B cell (primary cell): ENCODE results near the gene ZNF277. TPM values are rescaled to one million over a fixed set of nuclear protein-coding genes. Genes with fewer than 3 reads are reported as not detected.

ENCODE experiments used
- ATAC-seq: fragments of 200-7000 bp; cut with Tn5 transposase; one replicate; pipeline ENCODE4 v1.10.0; 2021; ENCODE audit warnings: low read depth, mild to moderate bottlenecking, moderate number of reproducible peaks, moderate library complexity
- CTCF ChIA-PET: fragments of 350-600 bp; sonication (Branson Sonifier 250); formaldehyde crosslinking; loops from one replicate; lab custom pipeline; 2021; ENCODE audit warnings: antibody characterized with exemption, inconsistent platforms; lab: Charles Lee
- POLR2A ChIA-PET: fragments of 350-600 bp; sonication (Branson Sonifier 250); formaldehyde crosslinking; loops from one replicate; lab custom pipeline; 2021; ENCODE audit warnings: antibody characterized with exemption; lab: Charles Lee
- DNase-seq: peaks from one replicate; pipeline ENCODE4 v3.0.0; 2013
- H2AFZ ChIP-seq: 2 replicates; pipeline ENCODE4 v1.6.1; 2012; ENCODE audit warnings: mild to moderate bottlenecking, low read depth, low read length; ENCODE audit not compliant: insufficient read depth, poor library complexity, severe bottlenecking
- H3K27ac ChIP-seq, 2 donors: 1 replicate in 1 of 2; 2 replicates in 1 of 2; pipeline ENCODE4 v1.5.1; 2012 to 2013; ENCODE audit warnings: low read length in 2 of 2, mild to moderate bottlenecking in 2 of 2, moderate library complexity in 1 of 2
- H3K27me3 ChIP-seq, 4 experiments: fragments of 200-600 bp in 1 of 4; sonication (generic) in 1 of 4; replicated peaks in 1 of 4; 1 replicate in 2 of 4; 2 replicates in 2 of 4; pipeline versions ENCODE4 v1.6.1 to v1.7.0; 2013 to 2016; ENCODE audit warnings: low read length in 3 of 4, mild to moderate bottlenecking in 2 of 4, mixed read lengths in 1 of 4, moderate library complexity in 1 of 4; ENCODE audit not compliant: insufficient read depth in 4 of 4, control insufficient read depth in 3 of 4; ENCODE audit errors: control extremely low read depth in 1 of 4
- H3K36me3 ChIP-seq, 2 experiments: replicated peaks in 1 of 2; 1 replicate in 1 of 2; 2 replicates in 1 of 2; pipeline versions ENCODE4 v1.6.1 to v1.7.1; 2013; ENCODE audit warnings: low read length in 1 of 2; ENCODE audit not compliant: insufficient read depth in 2 of 2, control insufficient read depth in 1 of 2; ENCODE audit errors: control extremely low read depth in 1 of 2, extremely low read depth in 1 of 2
- H3K4me1 ChIP-seq, 2 donors: fragments of 200-600 bp in 1 of 2; sonication (generic) in 1 of 2; 1 replicate in 1 of 2; 2 replicates in 1 of 2; pipeline versions ENCODE4 v1.5.1 to v1.6.1; 2013 to 2017; ENCODE audit warnings: low read length in 2 of 2; ENCODE audit not compliant: control insufficient read depth in 2 of 2, insufficient read depth in 2 of 2
- H3K4me2 ChIP-seq: replicated peaks from 2 replicates; pipeline ENCODE3; 2012; ENCODE audit warnings: mild to moderate bottlenecking, low read depth, low read length; ENCODE audit not compliant: poor library complexity, severe bottlenecking
- H3K4me3 ChIP-seq, 5 experiments: fragments of 200-600 bp in 1 of 5; sonication (generic) in 1 of 5; 1 replicate in 3 of 5; 2 replicates in 2 of 5; pipeline versions ENCODE4 v1.5.1 to v1.7.0; 2011 to 2016; ENCODE audit warnings: low read length in 4 of 5, mild to moderate bottlenecking in 4 of 5, low read depth in 2 of 5, control low read depth in 1 of 5, moderate library complexity in 1 of 5; ENCODE audit not compliant: insufficient read depth in 1 of 5; ENCODE audit errors: control extremely low read depth in 1 of 5, extremely low read depth in 1 of 5
- H3K79me2 ChIP-seq: fragments of 200-600 bp; sonication (generic); one replicate; pipeline ENCODE4 v1.6.0; 2016; ENCODE audit warnings: low read length; ENCODE audit not compliant: control insufficient read depth, insufficient read depth
- H3K9ac ChIP-seq: fragments of 200-600 bp; sonication (generic); 2 replicates; pipeline ENCODE4 v1.6.1; 2017; ENCODE audit warnings: mild to moderate bottlenecking, low read length, moderate library complexity
- H3K9me3 ChIP-seq, 3 donors: one replicate each; pipeline versions ENCODE4 v1.6.1 to v1.7.1; 2013; ENCODE audit warnings: low read length in 2 of 3; ENCODE audit not compliant: control insufficient read depth in 2 of 3, insufficient read depth in 1 of 3; ENCODE audit errors: control extremely low read depth in 1 of 3
- H4K20me1 ChIP-seq: 2 replicates; pipeline ENCODE4 v1.6.0; 2012; ENCODE audit warnings: mild to moderate bottlenecking, low read length; ENCODE audit not compliant: insufficient read depth, control insufficient read depth, poor library complexity, severe bottlenecking
- H3K27ac Mint-ChIP-seq: one replicate; pipeline ENCODE4 v1.8.0; 2021; ENCODE audit warnings: mixed read lengths
- H3K27me3 Mint-ChIP-seq: one replicate; pipeline ENCODE4 v1.8.0; 2021; ENCODE audit warnings: mixed read lengths
- H3K4me1 Mint-ChIP-seq: one replicate; pipeline ENCODE4 v1.8.0; 2021; ENCODE audit warnings: mixed read lengths
- H3K4me3 Mint-ChIP-seq: one replicate; pipeline ENCODE4 v1.8.0; 2021; ENCODE audit warnings: mixed read lengths
- H3K9me3 Mint-ChIP-seq: one replicate; pipeline ENCODE4 v1.8.0; 2022; ENCODE audit warnings: mixed read lengths; ENCODE audit not compliant: insufficient read depth
- CTCF ChIP-seq: fragments of 200-600 bp; IDR thresholded peaks from one replicate; pipeline ENCODE4 v1.8.0; 2022; ENCODE audit warnings: antibody characterized with exemption, mild to moderate bottlenecking
- EZH2 ChIP-seq: IDR thresholded peaks from 2 replicates; pipeline ENCODE4 v1.6.1; 2012; ENCODE audit warnings: borderline replicate concordance, low read depth, mild to moderate bottlenecking, moderate library complexity, low read length; ENCODE audit not compliant: insufficient read depth, poor library complexity, severe bottlenecking
- WGBS: methylation state at CpG from one replicate; pipeline ENCODE4 v1.1.5; 2013; ENCODE audit warnings: missing lambda C conversion rate; ENCODE audit not compliant: insufficient coverage; 5-methylcytosine and 5-hydroxymethylcytosine counted together
- intact Hi-C: fragments of 100-400 bp; cut with micrococcal nuclease; formaldehyde crosslinking; loops from one replicate; pipeline ENCODE4 v1.10.0; 2022
- polyA plus RNA-seq: library from polyadenylated mRNA; depleted of rRNA; stranded (reverse); fragments of >200 nt; gene quantifications from 2 replicates; pipeline ENCODE4 v1.2.3, GENCODE V29; 2012
- total RNA-seq, 2 donors: library from RNA; stranded (reverse); fragments of 120-200 nt in 1 of 2; gene quantifications; 1 replicate in 1 of 2; 2 replicates in 1 of 2; pipeline versions ENCODE4 v1.2.3 to v1.2.4, GENCODE V29; 2013 to 2022

ZNF277 gene
- total and polyA plus RNA-seq, 2 donors (not counting 1 experiment from before 2014, with no cell fraction given): 9.5 to 18.6 TPM

GRCh38 chr7:112238330-112238729 is 31.8 kb downstream of the ZNF277 start:
- Histone ChIP-seq H3K36me3 (no peaks in the 10 kb centered on the region), H2AFZ (no peak overlapping the region), H3K27ac (no peak overlapping the region), H3K4me2 (no peak overlapping the region), H4K20me1 (no peaks in the 10 kb centered on the region), H3K9ac (no peak overlapping the region), H3K79me2 (peaks cover 33% of the 10 kb centered on the region), H3K4me3 (no peak overlapping the region), H3K27me3 (no peaks in the 10 kb centered on the region), H3K9me3 (peaks cover 1 to 6% (median 4%) of the 10 kb centered on the region in 3 donors), H3K4me1 (no peaks in the 10 kb centered on the region)
- ChIA-PET CTCF (no interaction called here), POLR2A (no interaction called here)
- Mint-ChIP-seq H3K27ac (no peak overlapping the region), H3K4me1 (no peaks in the 10 kb centered on the region), H3K27me3 (no peaks in the 10 kb centered on the region), H3K4me3 (no peak overlapping the region), H3K9me3 (peaks cover 17% of the 10 kb centered on the region)
- WGBS: no CpG with 5 or more reads among the region's 3 CpGs
- DNase-seq: no peak
- intact Hi-C loops: no loop called here
- TF ChIP-seq EZH2 (no peak), CTCF (no peak)
- no peak for ATAC-seq

DNA sequence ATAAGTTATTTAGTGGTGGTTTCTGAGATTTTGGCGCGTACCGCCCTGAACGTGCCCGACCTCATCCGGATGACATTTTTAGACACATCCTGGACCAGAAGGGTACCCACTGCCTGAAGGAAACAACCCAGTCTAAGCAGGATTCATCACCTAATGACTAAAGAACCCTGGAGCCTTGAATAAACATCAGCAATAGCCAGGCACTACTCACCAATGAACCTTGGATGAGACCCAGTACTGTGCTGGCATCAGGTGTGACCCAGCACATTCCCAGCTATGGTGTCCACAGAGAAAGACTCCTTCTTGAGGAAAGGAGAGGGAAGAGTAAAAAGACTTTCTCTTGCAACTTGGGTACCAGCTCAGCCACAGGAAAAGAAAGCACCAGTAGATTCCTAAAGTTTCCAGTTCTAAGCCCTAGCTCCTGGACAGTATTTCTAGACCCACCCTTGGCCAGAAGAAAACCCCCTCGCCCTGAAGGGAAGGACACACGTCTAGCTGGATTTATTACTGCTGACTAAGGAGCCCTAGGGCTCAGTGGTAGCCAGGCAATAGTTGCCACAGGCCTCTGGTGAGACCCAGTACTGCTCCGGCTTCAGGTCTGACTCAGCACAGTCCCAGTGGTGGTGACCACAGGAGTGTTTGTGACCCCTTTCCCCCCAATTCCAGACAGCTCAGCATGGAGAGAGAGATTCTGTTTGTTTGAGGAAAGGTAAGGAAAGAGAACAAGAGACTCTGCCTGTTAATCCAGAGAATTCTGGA is 32.5 kb downstream of the ZNF277 start:
- H3K27me3 Mint-ChIP-seq: no peaks in the 10 kb centered on the region
- Histone ChIP-seq H3K4me2 (no peak overlapping the region), H3K9me3 (peaks cover 1 to 4% (median 4%) of the 10 kb centered on the region in 3 donors), H3K4me1 (no peaks in the 10 kb centered on the region), H3K4me3 (no peak overlapping the region), H3K27ac (no peak overlapping the region), H3K9ac (no peak overlapping the region), H3K36me3 (no peaks in the 10 kb centered on the region), H2AFZ (no peak overlapping the region), H4K20me1 (no peaks in the 10 kb centered on the region), H3K27me3 (no peaks in the 10 kb centered on the region), H3K79me2 (peaks cover 28% of the 10 kb centered on the region)
- ChIA-PET POLR2A (no interaction called here), CTCF (no interaction called here)
- TF ChIP-seq EZH2 (no peak), CTCF (no peak)
- intact Hi-C loops: no loop called here
- DNase-seq (no peak), ATAC-seq (no peak)
- 100% methylated on average over 8 of the region's 9 CpGs for WGBS
- H3K4me1 Mint-ChIP-seq: no peaks in the 10 kb centered on the region
- no peak overlapping the region for H3K27ac Mint-ChIP-seq
- H3K4me3 Mint-ChIP-seq: no peak overlapping the region
- peaks cover 17% of the 10 kb centered on the region for H3K9me3 Mint-ChIP-seq
